GM21360 (cell line): ENCODE measurements around the gene HNRNPL.
"Not testable (repeated sequence)": the region's sequence is repeated elsewhere in the genome, so short reads cannot be mapped to it uniquely, and the experiment has no call there.

Source experiments
- ATAC-seq: cut with Tn5 transposase; IDR thresholded peaks from one replicate; pipeline ENCODE4 v1.9.1; 2021; ENCODE audit warnings: mild to moderate bottlenecking, moderate library complexity; ENCODE audit not compliant: unreplicated experiment

Gene HNRNPL

GRCh38 chr19:38869836-38870607 is 20.2 kb upstream of the HNRNPL start:
- peak; percentile 64 for ATAC-seq

GRCh38 chr19:38869160-38869835 is 19.5 kb upstream of the HNRNPL start:
- no peak for ATAC-seq

DNA sequence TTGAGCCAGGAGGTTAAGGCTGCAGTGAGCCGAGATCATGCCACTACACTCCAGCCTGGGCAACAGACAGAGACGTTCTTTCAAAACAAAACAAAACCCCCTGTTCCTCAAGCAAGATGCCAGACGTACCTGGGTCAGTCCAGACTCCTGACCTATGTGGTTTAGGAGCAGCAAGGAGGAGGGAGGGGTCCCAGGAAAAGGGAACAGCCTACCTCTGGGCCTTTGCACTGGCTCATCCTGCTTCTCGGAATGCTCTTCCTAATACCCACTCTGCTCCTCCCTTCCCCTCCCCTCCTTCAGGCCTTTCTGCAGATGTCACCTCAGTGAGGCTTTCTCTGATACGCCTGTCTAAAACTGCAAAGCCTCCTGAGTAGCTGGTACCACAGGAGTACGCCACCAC is 18.8 kb upstream of the HNRNPL start:
- ATAC-seq = no peak

DNA sequence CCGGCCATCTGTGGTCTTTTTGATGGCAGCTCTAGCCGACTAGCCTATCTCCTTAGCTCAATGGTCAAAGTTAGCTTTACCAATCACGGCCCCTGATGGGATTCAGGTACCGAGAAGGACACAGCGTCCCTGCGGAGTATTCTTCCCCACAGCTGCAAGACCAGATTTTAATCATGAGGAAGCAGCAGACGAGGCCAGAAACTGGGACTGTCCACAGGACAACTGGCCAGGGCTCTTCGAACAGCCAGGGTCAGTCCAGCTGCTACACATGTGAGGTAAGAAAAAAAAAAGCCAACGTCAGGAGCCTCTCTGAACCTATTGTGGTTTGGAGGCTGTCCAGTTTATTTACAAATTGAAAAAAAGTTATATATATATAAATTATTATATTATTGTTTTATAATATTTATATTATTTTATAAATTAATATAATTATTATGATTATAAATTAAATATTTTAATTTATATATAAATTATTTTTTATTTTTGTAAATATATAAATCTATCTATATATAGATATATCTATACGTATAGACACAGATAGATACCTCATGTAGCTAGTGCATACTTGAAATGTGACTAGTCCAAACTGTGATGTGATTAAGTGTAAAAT is 17.5 kb upstream of the HNRNPL start:
- ATAC-seq = no peak

DNA sequence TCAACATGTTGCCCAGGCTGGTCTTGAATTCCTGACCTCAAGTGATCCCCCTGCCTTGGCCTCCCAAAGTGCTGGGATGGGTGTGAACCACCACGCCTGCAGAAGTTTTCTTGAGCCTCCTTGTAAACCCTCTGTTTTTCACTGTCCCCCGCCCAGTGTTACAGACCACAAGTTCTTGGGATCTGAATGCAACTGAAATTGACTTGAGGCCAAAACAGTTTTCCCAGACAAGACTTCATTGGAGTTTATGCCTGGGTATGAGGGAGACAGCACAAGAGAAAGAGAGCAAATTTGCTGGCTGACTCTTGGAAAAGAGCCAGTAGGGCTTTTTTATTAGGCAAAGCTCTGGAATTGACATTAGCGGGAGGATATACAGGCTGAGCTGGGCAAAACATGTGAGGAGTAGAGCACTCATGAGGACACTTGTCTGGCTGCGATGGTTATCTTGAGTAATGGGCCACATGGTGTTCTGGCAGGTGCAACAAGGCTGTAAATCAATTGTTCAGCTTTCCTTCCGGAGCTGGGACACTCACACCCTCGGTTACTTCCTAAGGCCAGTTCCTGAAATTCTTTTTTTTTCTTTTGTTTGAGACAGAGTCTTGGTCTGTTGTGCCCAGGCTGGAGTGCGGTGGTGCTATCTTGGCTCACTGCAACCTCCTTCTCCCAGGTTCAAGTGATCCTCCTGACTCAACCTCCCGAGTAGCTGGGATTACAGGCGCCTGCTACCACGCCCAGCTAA is 12.7 kb upstream of the HNRNPL start:
- no peak for ATAC-seq

- ATAC-seq = no peak
These were observed 11.6 kb upstream of the HNRNPL start for GRCh38 chr19:38861368-38861767.

- not testable (repeated sequence) for ATAC-seq
These were observed 9.9 kb upstream of the HNRNPL start for GRCh38 chr19:38859631-38860204.

GRCh38 chr19:38856813-38857212 is 7.0 kb upstream of the HNRNPL start:
- no peak for ATAC-seq

DNA sequence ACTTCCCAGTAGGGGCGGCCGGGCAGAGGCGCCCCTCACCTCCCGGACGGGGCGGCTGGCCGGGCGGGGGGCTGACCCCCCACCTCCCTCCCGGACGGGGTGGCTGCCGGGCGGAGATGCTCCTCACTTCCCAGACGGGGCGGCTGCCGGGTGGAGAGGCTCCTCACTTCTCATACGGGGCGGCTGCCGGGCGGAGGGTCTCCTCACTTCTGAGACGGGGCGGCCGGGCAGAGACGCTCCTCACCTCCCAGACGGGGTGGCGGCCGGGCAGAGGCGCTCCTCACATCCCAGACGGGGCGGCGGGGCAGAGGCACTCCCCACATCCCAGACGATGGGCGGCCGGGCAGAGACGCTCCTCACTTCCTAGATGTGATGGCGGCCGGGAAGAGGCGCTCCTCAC is 6.0 kb upstream of the HNRNPL start:
- ATAC-seq = not testable (repeated sequence)

DNA sequence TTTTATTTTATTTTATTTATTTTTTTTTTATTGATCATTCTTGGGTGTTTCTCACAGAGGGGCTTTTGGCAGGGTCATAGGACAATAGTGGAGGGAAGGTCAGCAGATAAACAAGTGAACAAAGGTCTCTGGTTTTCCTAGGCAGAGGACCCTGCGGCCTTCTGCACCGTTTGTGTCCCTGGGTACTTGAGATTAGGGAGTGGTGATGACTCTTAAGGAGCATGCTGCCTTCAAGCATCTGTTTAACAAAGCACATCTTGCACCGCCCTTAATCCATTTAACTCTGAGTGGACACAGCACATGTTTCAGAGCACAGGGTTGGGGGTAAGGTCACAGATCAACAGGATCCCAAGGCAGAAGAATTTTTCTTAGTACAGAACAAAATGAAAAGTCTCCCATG is 5.2 kb upstream of the HNRNPL start:
- ATAC-seq = not testable (repeated sequence)

GRCh38 chr19:38853214-38853613 is 3.4 kb upstream of the HNRNPL start:
- no peak for ATAC-seq

- no peak for ATAC-seq
These were observed 2.7 kb upstream of the HNRNPL start for GRCh38 chr19:38852231-38853044.

DNA sequence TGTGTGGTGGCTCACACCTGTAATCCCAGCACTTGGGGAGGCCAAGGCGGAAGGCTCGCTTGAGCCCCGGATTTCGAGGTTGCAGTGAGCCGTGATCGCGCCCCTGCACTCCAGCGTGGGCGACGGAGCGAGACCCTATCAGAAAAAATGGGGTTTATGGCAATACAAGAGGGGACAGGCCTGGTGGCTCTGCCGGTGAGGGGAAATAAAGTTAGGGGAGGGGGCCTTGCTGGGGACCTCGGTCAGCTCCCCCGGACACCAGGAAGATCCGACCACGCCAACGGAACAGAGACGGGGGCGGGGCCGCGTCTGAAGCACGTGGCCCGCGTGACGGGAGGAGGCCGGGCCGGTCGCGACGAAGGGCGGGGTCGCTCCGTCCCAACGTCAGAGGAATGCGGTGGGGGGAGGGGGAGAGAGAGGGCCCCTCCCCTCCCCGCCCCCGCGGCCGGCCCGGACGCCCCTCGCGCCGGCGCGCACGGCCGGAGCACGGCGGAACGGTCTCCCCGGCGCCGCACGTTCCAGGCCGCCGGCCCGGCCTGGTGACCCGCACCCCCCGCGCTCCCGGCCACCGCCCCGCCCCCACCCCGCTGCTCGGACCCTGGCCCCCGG is 1.9 kb upstream of the HNRNPL start:
- no peak for ATAC-seq

DNA sequence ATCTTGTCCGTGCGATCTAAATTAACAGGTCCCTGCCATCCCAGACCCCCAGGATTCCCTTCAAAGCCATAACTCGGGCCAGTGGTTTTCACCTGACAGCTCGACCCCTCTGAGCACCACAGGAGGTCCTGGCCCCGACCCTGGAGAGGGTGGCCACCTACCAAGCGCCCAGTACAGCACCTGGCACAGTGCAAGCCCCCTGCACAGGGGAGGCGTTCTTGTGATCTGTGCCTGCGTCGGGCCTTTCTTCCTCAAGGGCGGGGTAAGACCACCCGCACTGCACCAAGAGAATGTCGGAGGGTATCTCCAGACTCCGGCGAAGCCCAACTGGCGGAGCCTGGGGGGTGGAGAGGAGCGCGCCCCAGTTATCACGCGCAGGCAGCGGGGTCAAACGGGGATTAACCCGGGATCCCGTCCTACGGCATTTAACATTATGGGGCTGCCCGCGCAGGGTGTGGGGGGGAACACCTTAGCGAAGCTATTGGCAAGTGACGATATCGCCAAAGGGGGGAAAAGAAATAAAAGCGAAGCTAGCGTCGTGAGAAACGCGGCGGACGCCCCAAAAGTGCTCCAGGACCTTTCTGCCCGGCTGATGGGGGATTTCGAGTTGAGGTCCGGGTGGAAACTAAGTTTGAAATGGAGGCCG is 1.3 kb upstream of the HNRNPL start:
- ATAC-seq = no peak

DNA sequence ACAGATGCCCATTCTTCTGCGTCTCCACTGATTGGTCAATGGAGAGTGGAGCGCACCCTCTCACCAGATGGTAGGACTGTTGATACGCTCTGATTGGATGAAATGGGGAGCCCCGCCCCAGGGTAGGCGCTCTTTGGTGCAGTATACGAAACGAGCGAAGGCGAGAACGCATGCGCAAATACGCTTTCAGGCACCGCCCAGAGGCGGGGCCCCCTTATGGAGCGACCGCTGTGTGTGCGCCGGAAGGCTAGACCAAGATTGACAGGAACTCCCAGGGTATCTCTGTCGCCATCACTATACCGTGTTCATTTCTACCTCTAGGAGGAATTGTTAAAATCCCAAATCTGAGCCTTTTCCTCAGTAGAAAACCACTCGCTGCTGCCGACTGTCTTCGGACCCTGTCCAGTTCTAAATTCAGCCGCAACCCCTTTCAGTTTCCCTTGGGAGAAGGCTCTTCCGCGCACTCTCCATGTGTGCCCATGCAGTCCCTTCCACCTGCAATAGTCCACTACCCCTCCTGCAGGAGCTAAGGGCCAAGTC is 720 bp upstream of the HNRNPL start:
- peak; percentile 59 for ATAC-seq

- ATAC-seq = peak; percentile 30
These were observed 483 bp downstream of the HNRNPL start for GRCh38 chr19:38849147-38849859.

DNA sequence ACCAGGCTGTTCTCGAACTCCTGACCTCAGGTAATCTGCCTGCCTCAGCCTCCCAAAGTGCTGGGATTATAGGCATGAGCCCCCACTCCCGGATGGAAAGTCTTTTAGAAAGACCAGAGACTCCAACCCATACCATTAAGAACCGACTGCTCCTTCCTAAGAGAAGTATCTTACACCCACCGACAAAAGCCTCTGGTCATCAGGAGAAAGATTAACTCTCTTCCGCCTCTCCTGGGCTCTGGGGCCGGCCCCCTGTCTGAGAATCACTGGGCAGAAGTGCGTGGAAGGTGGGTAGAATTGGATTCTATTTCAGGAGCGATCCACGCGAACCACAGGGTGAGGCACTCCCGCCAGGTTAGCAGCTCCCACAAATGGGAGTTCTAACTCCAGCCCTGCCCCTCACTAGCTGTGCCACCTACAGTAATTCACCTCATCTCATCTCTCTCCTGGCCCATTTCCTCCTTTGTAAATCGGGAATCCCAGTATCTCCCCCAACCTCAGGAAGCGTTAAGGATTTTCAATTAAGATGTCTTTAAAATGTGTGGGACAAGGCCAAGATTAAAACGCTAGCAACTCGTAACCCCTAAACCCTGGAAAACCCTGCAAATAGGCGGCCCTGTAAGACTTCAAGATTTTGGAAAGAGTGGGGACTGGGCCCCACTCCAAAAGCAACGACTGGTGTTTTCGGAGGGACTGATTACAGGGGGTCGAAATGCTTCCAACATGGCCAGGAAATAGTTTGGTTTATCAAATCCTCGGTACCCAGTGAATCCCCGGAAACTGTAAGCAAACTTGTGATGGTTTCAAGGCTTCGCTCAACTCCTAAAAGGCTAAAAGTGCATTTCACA is 1.3 kb downstream of the HNRNPL start:
- no peak for ATAC-seq
